BLaER1 treated with 17β-estradiol and CSF1 and Interleukin-3, amounts not matched to agents 10 nM and 100 nM (cell line): ENCODE data around the gene ACMSD.
"Not testable (repeated sequence)": the region's sequence is repeated elsewhere in the genome, so short reads cannot be mapped to it uniquely, and the experiment has no call there.

Experiments used
- H3K27ac ChIP-seq, 11 experiments: shearing (Covaris generic); formaldehyde crosslinking; 2 replicates each; pipeline ENCODE4 v1.8.1; 2022
- H3K27me3 ChIP-seq, 11 experiments: shearing (Covaris generic); formaldehyde crosslinking; 2 replicates each; pipeline ENCODE4 v1.8.1; 2022
- H3K36me3 ChIP-seq, 11 experiments: shearing (Covaris generic); formaldehyde crosslinking; 2 replicates each; pipeline ENCODE4 v1.8.1; 2022
- H3K4me1 ChIP-seq, 10 experiments: shearing (Covaris generic); formaldehyde crosslinking; 2 replicates each; pipeline ENCODE4 v1.8.1; 2022
- H3K4me2 ChIP-seq, 11 experiments: shearing (Covaris generic); formaldehyde crosslinking; 2 replicates each; pipeline ENCODE4 v1.8.1; 2022
- H3K4me3 ChIP-seq, 10 experiments: shearing (Covaris generic); formaldehyde crosslinking; 2 replicates each; pipeline ENCODE4 v1.8.1; 2022
- H3K9ac ChIP-seq, 11 experiments: shearing (Covaris generic); formaldehyde crosslinking; 2 replicates each; pipeline ENCODE4 v1.8.1; 2022
- H3K9me3 ChIP-seq, 11 experiments: shearing (Covaris generic); formaldehyde crosslinking; replicated peaks in 1 of 11; 2 replicates each; pipeline ENCODE4 v1.8.1; 2022
- H4K20me1 ChIP-seq, 11 experiments: shearing (Covaris generic); formaldehyde crosslinking; 2 replicates each; pipeline ENCODE4 v1.8.1; 2022
- Cebpa-rat ChIP-seq, 11 experiments: shearing (Covaris generic); IDR thresholded peaks; 2 replicates each; pipeline ENCODE4 v1.8.1; 2022

ACMSD gene

GRCh38 chr2:134838143-134838620, at the start of gene ACMSD:
TSS of gene ACMSD (plus strand) at chr2:134838616. CDS start at chr2:134838683, 67 bp downstream.
- Histone ChIP-seq H3K36me3 (no peaks in the 10 kb centered on the region), H4K20me1 (no peaks in the 10 kb centered on the region), H3K9me3 (peaks cover 13 to 27% (median 20%) of the 10 kb centered on the region in 11 experiments; a peak in 19 of 22 replicates), H3K4me1 (no peaks in the 10 kb centered on the region), H3K27ac (no peak within 1 kb of the TSS), H3K27me3 (no peaks in the 10 kb centered on the region), H3K9ac (no peak within 1 kb of the TSS), H3K4me2 (no peak within 1 kb of the TSS), H3K4me3 (no peak within 1 kb of the TSS)
- no peak for TF ChIP-seq Cebpa-rat (IDR thresholded peaks at IDR 0.05)

GRCh38 chr2:134790487-134790886, 47.9 kb upstream of the ACMSD start:
- Histone ChIP-seq H4K20me1 (no peaks in the 10 kb centered on the region), H3K4me1 (peaks cover 0 to 28% (median 0%) of the 10 kb centered on the region in 10 experiments; a peak in 8 of 20 replicates), H3K4me2 (no peak overlapping the region), H3K9ac (no peak overlapping the region), H3K36me3 (no peaks in the 10 kb centered on the region), H3K4me3 (no peak overlapping the region), H3K9me3 (peaks cover 0 to 21% (median 5%) of the 10 kb centered on the region in 11 experiments; a peak in 8 of 22 replicates), H3K27me3 (no peaks in the 10 kb centered on the region), H3K27ac (no peak overlapping the region)
- no peak for TF ChIP-seq Cebpa-rat (IDR thresholded peaks at IDR 0.05)

GRCh38 chr2:134791616-134792015, 46.8 kb upstream of the ACMSD start:
- Histone ChIP-seq H3K4me3 (no peak overlapping the region), H3K4me2 (no peak overlapping the region), H3K36me3 (no peaks in the 10 kb centered on the region), H3K27ac (no peak overlapping the region), H3K9me3 (peaks cover 0 to 17% (median under 1%) of the 10 kb centered on the region in 11 experiments; a peak in 8 of 22 replicates), H3K27me3 (no peaks in the 10 kb centered on the region), H3K9ac (no peak overlapping the region), H4K20me1 (no peaks in the 10 kb centered on the region), H3K4me1 (peaks cover 0 to 17% (median 0%) of the 10 kb centered on the region in 10 experiments; a peak in 6 of 20 replicates)
- TF ChIP-seq Cebpa-rat (IDR thresholded peaks at IDR 0.05), result no peak

GRCh38 chr2:134792186-134792585, 46.2 kb upstream of the ACMSD start:
- no peak for TF ChIP-seq Cebpa-rat (IDR thresholded peaks at IDR 0.05)

GRCh38 chr2:134795765-134796164, 42.7 kb upstream of the ACMSD start:
- H3K4me3 ChIP-seq, result no peak overlapping the region
- no peaks in the 10 kb centered on the region for H3K4me1 ChIP-seq
- TF ChIP-seq Cebpa-rat (IDR thresholded peaks at IDR 0.05), result no peak
- H4K20me1 ChIP-seq, result no peaks in the 10 kb centered on the region
- no peak overlapping the region for H3K9ac ChIP-seq
- H3K4me2 ChIP-seq, result no peak overlapping the region
- H3K27me3 ChIP-seq, result no peaks in the 10 kb centered on the region
- peaks cover 0 to 4% (median 0%) of the 10 kb centered on the region in 11 experiments; a peak in 2 of 22 replicates for H3K9me3 ChIP-seq
- H3K36me3 ChIP-seq, result no peaks in the 10 kb centered on the region
- no peak overlapping the region for H3K27ac ChIP-seq

More at GRCh38 chr2:134792186-134792585, 46.2 kb upstream of the ACMSD start:
- Histone ChIP-seq H4K20me1 (no peaks in the 10 kb centered on the region), H3K4me2 (no peak overlapping the region), H3K27me3 (no peaks in the 10 kb centered on the region), H3K36me3 (no peaks in the 10 kb centered on the region), H3K4me3 (no peak overlapping the region), H3K9ac (no peak overlapping the region), H3K27ac (no peak overlapping the region), H3K9me3 (peaks cover 0 to 11% (median 0%) of the 10 kb centered on the region in 11 experiments; a peak in 6 of 22 replicates), H3K4me1 (peaks cover 0 to 11% (median 0%) of the 10 kb centered on the region in 10 experiments; a peak in 4 of 20 replicates)

- H3K27me3 ChIP-seq, result no peaks in the 10 kb centered on the region
- H3K36me3 ChIP-seq, result no peaks in the 10 kb centered on the region
- TF ChIP-seq Cebpa-rat (IDR thresholded peaks at IDR 0.05), result no peak
- H3K9ac ChIP-seq, result no peak overlapping the region
- no peaks in the 10 kb centered on the region for H3K4me1 ChIP-seq
- no peak overlapping the region for H3K27ac ChIP-seq
- no peak overlapping the region for H3K4me3 ChIP-seq
- peaks cover 0 to 4% (median 0%) of the 10 kb centered on the region in 11 experiments; a peak in 2 of 22 replicates for H3K9me3 ChIP-seq
- no peaks in the 10 kb centered on the region for H4K20me1 ChIP-seq
- H3K4me2 ChIP-seq, result peak overlapping the region in 1 of 11 experiments; percentile 43; a peak in 2 of 22 replicates
Observed at GRCh38 chr2:134796373-134796772, 42.0 kb upstream of the ACMSD start.

GRCh38 chr2:134799936-134800335, 38.5 kb upstream of the ACMSD start:
- TF ChIP-seq Cebpa-rat (IDR thresholded peaks at IDR 0.05), result no peak
- Histone ChIP-seq H3K36me3 (peaks cover 0 to 6% (median 0%) of the 10 kb centered on the region in 11 experiments; a peak in 2 of 22 replicates), H4K20me1 (no peaks in the 10 kb centered on the region), H3K4me3 (no peak overlapping the region), H3K9me3 (peaks cover 28 to 35% (median 30%) of the 10 kb centered on the region in 11 experiments), H3K9ac (no peak overlapping the region), H3K4me2 (no peak overlapping the region), H3K4me1 (no peaks in the 10 kb centered on the region), H3K27ac (no peak overlapping the region), H3K27me3 (no peaks in the 10 kb centered on the region)

- no peaks in the 10 kb centered on the region for H4K20me1 ChIP-seq
- no peaks in the 10 kb centered on the region for H3K27me3 ChIP-seq
- H3K9me3 ChIP-seq, result peaks cover 31 to 38% (median 34%) of the 10 kb centered on the region in 11 experiments
- no peak overlapping the region for H3K4me3 ChIP-seq
- H3K36me3 ChIP-seq, result peaks cover 0 to 6% (median 0%) of the 10 kb centered on the region in 11 experiments; a peak in 2 of 22 replicates
- H3K9ac ChIP-seq, result no peak overlapping the region
- peaks cover 0 to 1% (median 0%) of the 10 kb centered on the region in 10 experiments; a peak in 3 of 20 replicates for H3K4me1 ChIP-seq
- H3K4me2 ChIP-seq, result no peak overlapping the region
- no peak for TF ChIP-seq Cebpa-rat (IDR thresholded peaks at IDR 0.05)
- no peak overlapping the region for H3K27ac ChIP-seq
Observed at GRCh38 chr2:134800341-134800740, 38.1 kb upstream of the ACMSD start.

- Histone ChIP-seq H3K4me1 (peaks cover 0 to 12% (median 0%) of the 10 kb centered on the region in 10 experiments; a peak in 4 of 20 replicates), H3K9me3 (peaks cover 31 to 44% (median 38%) of the 10 kb centered on the region in 11 experiments)
- not testable (repeated sequence) for H3K9ac ChIP-seq, H3K27ac ChIP-seq, H3K4me2 ChIP-seq, H3K36me3 ChIP-seq, H3K4me3 ChIP-seq, H4K20me1 ChIP-seq, H3K27me3 ChIP-seq
Observed at GRCh38 chr2:134803609-134804405, 34.6 kb upstream of the ACMSD start.
